NT2/D1 (cell line): ENCODE measurements around the gene OTOP2.

Experiments
- SUZ12 ChIP-seq: IDR thresholded peaks from 2 replicates; pipeline ENCODE4 v1.6.1; 2011; ENCODE audit not compliant: insufficient read length, insufficient read depth; ENCODE audit errors: extremely low read depth
- YY1 ChIP-seq: IDR thresholded peaks from 2 replicates; pipeline ENCODE4 v1.6.1; 2011; ENCODE audit not compliant: insufficient read length, insufficient read depth
- ZNF274 ChIP-seq: IDR thresholded peaks from 2 replicates; pipeline ENCODE4 v1.6.1; 2011; ENCODE audit warnings: mild to moderate bottlenecking, low read depth, low read length

- TF ChIP-seq ZNF274 (no peak), YY1 (no peak), SUZ12 (no peak)
Measured at GRCh38 chr17:74874615-74875037, 49.4 kb upstream of the OTOP2 start.
